Duodenal mucosa (tissue), 2 donors: Measurements from ENCODE around the gene EPS8.
"Not testable (repeated sequence)": the region's sequence is repeated elsewhere in the genome, so short reads cannot be mapped to it uniquely, and the experiment has no call there.

Experiments used
- H3K27ac ChIP-seq: one replicate; pipeline ENCODE4 v1.7.0; 2013; ENCODE audit warnings: low read depth, low read length
- H3K27me3 ChIP-seq, 2 donors: one replicate each; pipeline ENCODE4 v1.7.0; 2013; ENCODE audit warnings: low read length in 2 of 2, control low read depth in 1 of 2; ENCODE audit not compliant: insufficient read depth in 2 of 2, control insufficient read depth in 1 of 2
- H3K36me3 ChIP-seq, 2 donors: one replicate each; pipeline ENCODE4 v1.7.0; 2013; ENCODE audit warnings: low read length in 2 of 2, control low read depth in 1 of 2; ENCODE audit not compliant: insufficient read depth in 2 of 2, control insufficient read depth in 1 of 2
- H3K4me1 ChIP-seq, 2 donors: one replicate each; pipeline ENCODE4 v1.7.0; 2013; ENCODE audit warnings: low read length in 2 of 2, control low read depth in 1 of 2; ENCODE audit not compliant: insufficient read depth in 2 of 2, control insufficient read depth in 1 of 2
- H3K4me3 ChIP-seq, 2 donors: one replicate each; pipeline ENCODE4 v1.7.0; 2013; ENCODE audit warnings: low read length in 2 of 2, low read depth in 1 of 2
- H3K9ac ChIP-seq, 2 donors: one replicate each; pipeline ENCODE4 v1.7.0; 2013; ENCODE audit warnings: low read length in 2 of 2, low read depth in 1 of 2
- H3K9me3 ChIP-seq, 2 donors: one replicate each; pipeline ENCODE4 v1.7.0; 2013; ENCODE audit warnings: low read length in 2 of 2, control low read depth in 1 of 2; ENCODE audit not compliant: control insufficient read depth in 1 of 2

Gene EPS8

DNA sequence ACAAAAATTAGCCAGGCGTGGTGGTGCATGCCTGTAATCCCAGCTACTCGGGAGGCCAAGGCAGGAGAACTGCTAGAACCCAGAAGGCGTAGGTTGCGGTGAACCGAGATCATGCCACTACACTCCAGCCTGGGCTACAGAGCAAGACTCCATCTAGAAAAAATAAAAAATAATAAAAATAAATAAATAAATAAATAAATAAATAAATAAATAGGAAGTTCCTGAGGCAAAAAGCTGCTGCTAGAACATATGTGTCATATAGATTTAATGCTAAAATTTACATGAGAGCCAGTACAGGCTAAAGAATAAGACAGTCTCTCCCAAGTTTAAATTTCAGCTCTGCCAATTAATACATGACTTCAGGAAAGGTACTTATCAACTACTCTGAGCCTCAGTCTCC lies 48.8 kb downstream of the EPS8 start:
- peaks cover 12 to 28% of the 10 kb centered on the region in 2 donors for H3K4me1 ChIP-seq
- not testable (repeated sequence) for H3K4me3 ChIP-seq, H3K27ac ChIP-seq, H3K36me3 ChIP-seq, H3K9me3 ChIP-seq, H3K27me3 ChIP-seq, H3K9ac ChIP-seq

DNA sequence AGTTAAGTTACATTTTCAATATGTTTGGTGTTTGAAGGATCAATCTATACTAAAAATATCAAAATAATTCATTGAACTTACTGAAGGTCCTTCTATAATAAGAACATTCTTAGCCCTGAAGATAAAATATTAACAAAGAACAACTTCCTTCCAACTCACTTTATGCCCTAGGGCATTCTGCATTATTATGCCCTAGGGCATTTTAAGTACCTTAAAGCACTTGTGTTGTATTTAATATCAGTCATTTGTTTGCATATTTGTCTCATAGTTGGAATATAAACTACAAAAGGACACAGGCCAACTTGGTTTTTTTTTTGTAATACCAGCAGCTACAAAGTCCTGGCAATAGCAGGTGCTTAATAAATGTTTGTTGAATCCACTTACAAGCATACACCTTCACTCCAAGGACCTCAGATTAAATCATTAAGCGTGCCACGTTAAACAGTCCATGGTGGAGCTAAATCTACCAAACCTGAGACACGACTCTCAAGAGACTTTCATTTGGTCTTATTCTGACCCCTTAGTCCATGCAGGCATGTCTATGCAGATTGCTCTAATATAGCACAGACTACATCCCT lies 50.7 kb downstream of the EPS8 start:
- peaks cover 15 to 33% of the 10 kb centered on the region in 2 donors for H3K4me1 ChIP-seq
- no peaks in the 10 kb centered on the region for H3K27me3 ChIP-seq
- H3K36me3 ChIP-seq, result no peaks in the 10 kb centered on the region
- H3K4me3 ChIP-seq, result no peak overlapping the region
- H3K9me3 ChIP-seq, result no peaks in the 10 kb centered on the region
- no peak overlapping the region for H3K27ac ChIP-seq
- H3K9ac ChIP-seq, result no peak overlapping the region

DNA sequence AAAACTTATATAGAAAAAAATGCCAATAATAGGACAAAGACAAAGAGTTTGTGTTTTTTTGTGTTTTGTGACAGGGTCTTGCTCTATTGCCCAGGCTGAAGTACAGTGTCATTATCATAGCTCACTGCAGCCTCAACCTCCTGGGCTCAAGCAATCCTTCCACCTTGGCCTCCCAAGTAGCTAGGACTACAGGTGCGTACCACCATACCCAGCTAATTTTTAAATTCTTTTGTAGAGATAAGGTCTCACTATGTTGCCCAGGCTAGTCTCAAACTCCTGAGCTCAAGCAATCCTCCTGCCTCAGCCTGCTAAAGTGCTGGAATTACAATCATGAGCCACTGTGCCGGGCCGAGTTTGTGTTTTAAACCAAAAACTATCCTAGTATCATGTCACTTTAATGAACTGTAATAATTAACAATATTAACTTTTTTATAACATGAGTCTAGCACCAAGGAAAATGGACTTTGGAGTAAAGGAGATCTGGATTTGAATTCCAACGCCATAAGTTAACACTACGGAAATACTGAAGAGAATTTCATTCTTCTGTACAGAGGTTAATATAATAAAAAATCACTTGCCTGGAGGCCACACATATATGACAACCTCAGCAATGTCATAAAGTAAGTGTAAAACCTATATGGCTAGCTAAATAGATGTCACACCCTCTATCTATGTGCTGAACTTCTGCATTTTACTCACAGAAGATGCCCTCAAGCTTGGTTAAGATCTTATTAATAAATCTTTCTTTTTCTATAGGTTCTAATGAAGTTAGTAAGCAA lies 53.2 kb downstream of the EPS8 start:
- Histone ChIP-seq H3K36me3 (no peaks in the 10 kb centered on the region), H3K4me3 (peak overlapping the region in 1 of 2 donors; percentile 15), H3K4me1 (peaks cover 27 to 46% of the 10 kb centered on the region in 2 donors), H3K9me3 (no peaks in the 10 kb centered on the region), H3K9ac (peak overlapping the region in 1 of 2 donors; percentile 15), H3K27ac (no peak overlapping the region), H3K27me3 (no peaks in the 10 kb centered on the region)

DNA sequence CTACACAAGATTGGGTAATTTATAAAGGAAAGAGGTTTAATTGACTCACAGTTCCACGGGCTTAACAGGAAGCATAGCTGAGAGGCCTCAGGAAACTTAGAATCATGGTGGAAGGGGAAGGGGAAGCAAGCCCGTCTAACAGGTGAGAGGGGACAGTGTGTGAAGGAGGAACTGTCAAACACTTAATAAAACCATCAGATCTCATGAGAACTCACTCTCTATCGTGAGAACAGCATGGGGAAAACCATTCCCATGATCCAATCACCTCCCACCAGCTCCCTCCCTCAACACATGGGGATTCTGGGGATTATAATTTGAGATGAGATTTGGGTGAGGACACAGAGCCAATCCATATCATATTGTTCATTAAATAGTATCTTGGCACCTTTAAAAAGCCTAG lies 56.1 kb downstream of the EPS8 start:
- Histone ChIP-seq H3K27me3 (no peaks in the 10 kb centered on the region), H3K27ac (no peak overlapping the region), H3K4me1 (peaks cover 23 to 35% of the 10 kb centered on the region in 2 donors), H3K9ac (no peak overlapping the region), H3K9me3 (no peaks in the 10 kb centered on the region), H3K4me3 (no peak overlapping the region), H3K36me3 (no peaks in the 10 kb centered on the region)

DNA sequence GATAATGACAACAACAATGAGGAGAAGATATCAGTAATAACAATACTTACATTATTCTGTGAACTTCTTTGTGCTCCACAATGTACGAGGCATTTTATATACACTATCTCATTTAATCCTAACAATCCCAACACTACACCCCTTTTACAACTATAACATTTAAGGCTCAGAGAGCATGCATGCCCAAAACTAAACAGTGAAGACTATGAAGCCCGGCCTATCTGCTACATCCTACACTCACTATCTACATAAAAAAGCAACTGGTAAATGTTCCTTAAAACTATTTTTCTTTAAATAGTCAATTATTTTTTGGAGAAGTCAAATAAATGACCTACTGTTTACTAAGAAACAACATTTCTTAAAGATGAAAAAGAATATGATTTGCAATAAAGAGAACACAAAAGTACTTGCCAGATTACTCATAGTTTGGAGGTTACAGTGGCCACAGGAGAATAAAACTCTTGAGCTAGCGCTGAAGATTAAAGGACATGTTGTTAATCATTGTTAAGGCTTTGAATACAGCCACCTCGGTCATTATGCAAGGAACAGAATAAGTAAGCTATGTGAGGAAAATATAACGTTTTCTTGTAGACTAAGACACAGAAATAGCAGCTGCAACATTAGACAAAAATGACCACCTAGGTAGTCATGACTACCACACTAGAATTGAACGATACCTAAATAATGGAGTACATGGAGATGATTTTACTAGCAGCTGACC lies 56.7 kb downstream of the EPS8 start:
- H3K27ac ChIP-seq, result no peak overlapping the region
- H3K4me1 ChIP-seq, result peaks cover 23 to 31% of the 10 kb centered on the region in 2 donors
- no peaks in the 10 kb centered on the region for H3K9me3 ChIP-seq
- no peaks in the 10 kb centered on the region for H3K27me3 ChIP-seq
- no peaks in the 10 kb centered on the region for H3K36me3 ChIP-seq
- H3K4me3 ChIP-seq, result peak overlapping the region in 1 of 2 donors; percentile 41
- no peak overlapping the region for H3K9ac ChIP-seq

DNA sequence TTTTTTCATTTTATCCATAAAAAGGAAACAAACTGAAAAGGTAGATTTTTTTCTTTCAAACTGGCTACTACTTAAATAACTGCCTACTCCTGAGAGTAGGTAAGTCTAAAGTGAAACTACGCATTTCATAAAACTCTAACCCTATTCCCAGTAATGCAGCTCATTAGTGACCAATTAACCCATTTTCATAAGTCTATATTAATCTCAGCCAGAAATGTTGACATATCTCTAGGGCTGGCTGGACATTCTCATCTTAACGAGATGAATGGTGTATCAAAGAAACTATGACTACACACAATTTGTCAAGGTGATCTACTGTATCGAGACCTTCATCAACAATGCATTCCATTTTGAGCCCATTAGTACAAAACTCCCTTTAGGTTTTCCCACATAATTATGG lies 57.2 kb downstream of the EPS8 start:
- Histone ChIP-seq H3K27ac (no peak overlapping the region), H3K36me3 (no peaks in the 10 kb centered on the region), H3K27me3 (no peaks in the 10 kb centered on the region), H3K4me3 (peak overlapping the region in 1 of 2 donors; percentile 41), H3K4me1 (peaks cover 22 to 27% of the 10 kb centered on the region in 2 donors), H3K9me3 (no peaks in the 10 kb centered on the region), H3K9ac (no peak overlapping the region)

DNA sequence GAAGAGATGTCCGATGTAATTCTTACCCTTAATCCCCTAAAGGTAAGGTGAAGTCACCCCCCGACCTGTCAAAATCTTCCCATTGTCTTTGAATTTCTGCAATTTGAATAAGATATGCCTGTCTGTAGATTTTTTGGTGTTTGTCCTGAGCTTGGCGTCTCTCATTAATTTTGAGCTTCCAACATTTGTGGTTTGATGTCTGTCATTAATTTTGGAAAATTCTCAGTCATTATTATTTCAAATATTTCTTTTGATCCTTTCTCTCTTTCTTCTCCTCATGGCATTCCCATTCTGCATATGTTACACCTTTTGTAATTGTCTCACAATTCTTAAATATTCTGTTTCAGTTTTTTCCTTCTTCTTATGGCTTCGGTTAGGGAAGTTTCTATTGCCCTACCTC lies 60.1 kb downstream of the EPS8 start:
- H3K27ac ChIP-seq, result no peak overlapping the region
- H3K4me1 ChIP-seq, result peaks cover 21 to 27% of the 10 kb centered on the region in 2 donors
- no peaks in the 10 kb centered on the region for H3K9me3 ChIP-seq
- H3K27me3 ChIP-seq, result no peaks in the 10 kb centered on the region
- no peaks in the 10 kb centered on the region for H3K36me3 ChIP-seq
- H3K9ac ChIP-seq, result no peak overlapping the region
- H3K4me3 ChIP-seq, result no peak overlapping the region

DNA sequence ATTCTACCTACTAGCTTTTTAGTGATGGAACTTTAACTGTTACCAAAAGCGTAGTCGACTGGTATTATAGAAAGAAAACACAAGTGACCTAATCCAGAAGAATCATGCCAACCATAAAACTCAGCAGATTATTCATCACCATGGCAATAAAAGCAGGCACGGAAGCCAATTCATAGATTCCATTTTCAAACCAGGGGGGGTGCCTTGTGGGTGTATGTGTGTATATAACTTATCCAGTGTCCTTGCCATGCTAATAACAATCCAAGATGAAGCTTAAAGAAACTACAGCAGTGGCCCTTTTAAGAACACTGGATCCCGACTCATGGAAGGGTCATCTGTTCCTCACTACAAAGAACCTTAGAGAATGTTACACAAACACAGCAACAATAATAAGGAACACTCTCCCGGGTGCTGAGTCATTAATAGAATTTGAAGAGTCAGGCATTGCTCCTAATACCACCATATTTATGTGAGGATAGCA lies 61.0 kb downstream of the EPS8 start:
- H3K27me3 ChIP-seq, result no peaks in the 10 kb centered on the region
- H3K27ac ChIP-seq, result no peak overlapping the region
- H3K9ac ChIP-seq, result no peak overlapping the region
- no peaks in the 10 kb centered on the region for H3K36me3 ChIP-seq
- H3K9me3 ChIP-seq, result no peaks in the 10 kb centered on the region
- peaks cover 21% of the 10 kb centered on the region in 2 donors for H3K4me1 ChIP-seq
- no peak overlapping the region for H3K4me3 ChIP-seq

DNA sequence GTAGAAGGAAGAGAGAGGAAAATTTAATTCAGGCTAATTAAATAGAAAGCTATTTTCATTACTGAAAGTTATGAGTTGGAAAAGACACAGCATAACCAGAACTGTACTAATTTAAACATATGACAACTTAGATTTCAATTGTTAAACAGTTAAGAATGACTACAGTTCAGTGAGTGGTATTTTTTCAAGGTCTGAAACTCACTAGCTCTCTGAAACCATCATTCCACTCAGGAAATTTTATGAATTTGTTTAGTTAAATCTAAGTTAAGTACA lies 62.4 kb downstream of the EPS8 start:
- no peak overlapping the region for H3K9ac ChIP-seq
- H3K4me1 ChIP-seq, result peaks cover 12 to 16% of the 10 kb centered on the region in 2 donors
- no peaks in the 10 kb centered on the region for H3K9me3 ChIP-seq
- no peaks in the 10 kb centered on the region for H3K36me3 ChIP-seq
- no peak overlapping the region for H3K27ac ChIP-seq
- H3K4me3 ChIP-seq, result no peak overlapping the region
- H3K27me3 ChIP-seq, result no peaks in the 10 kb centered on the region
